GM23338 (cell line): ENCODE data around the gene CSNK1A1. TPM values are rescaled to one million over a fixed set of nuclear protein-coding genes. Genes with fewer than 3 reads are reported as not detected.

Source experiments
- ATAC-seq: fragments of 200-7000 bp; cut with Tn5 transposase; 3 replicates; pipeline ENCODE4 v1.9.1; 2020
- DNase-seq: peaks from one replicate; pipeline ENCODE4 v3.0.0-alpha.2; 2015; ENCODE audit warnings: low spot score
- H2AFZ ChIP-seq: fragments of 200-600 bp; sonication (generic); 2 replicates; pipeline ENCODE4 v1.8.0; 2016; ENCODE audit warnings: antibody characterized with exemption, mild to moderate bottlenecking, moderate library complexity
- H3F3A ChIP-seq: fragments of 200-600 bp; sonication (generic); replicated peaks from 2 replicates; pipeline ENCODE4 v1.8.0; 2017; ENCODE audit warnings: antibody characterized with exemption, mixed run types, low read depth
- H3K27ac ChIP-seq: fragments of 200-600 bp; sonication (generic); 2 replicates; pipeline ENCODE4 v1.6.1; 2016; ENCODE audit warnings: low read depth
- H3K27me3 ChIP-seq: fragments of 200-600 bp; sonication (generic); 2 replicates; pipeline ENCODE4 v1.8.0; 2016; ENCODE audit warnings: mild to moderate bottlenecking, mixed run types, moderate library complexity; ENCODE audit not compliant: insufficient read depth
- H3K36me3 ChIP-seq: fragments of 200-600 bp; sonication (generic); 2 replicates; pipeline ENCODE4 v1.8.0; 2016; ENCODE audit warnings: mild to moderate bottlenecking; ENCODE audit not compliant: insufficient read depth
- H3K4me1 ChIP-seq: fragments of 200-600 bp; sonication (generic); 2 replicates; pipeline ENCODE4 v1.8.0; 2016; ENCODE audit warnings: mild to moderate bottlenecking, moderate library complexity; ENCODE audit not compliant: insufficient read depth
- H3K4me2 ChIP-seq: fragments of 200-600 bp; sonication (generic); 2 replicates; pipeline ENCODE4 v1.7.1; 2017; ENCODE audit warnings: mixed run types
- H3K4me3 ChIP-seq: fragments of 200-600 bp; sonication (generic); 2 replicates; pipeline ENCODE4 v1.6.1; 2016; ENCODE audit warnings: mixed run types
- H3K79me2 ChIP-seq: fragments of 200-600 bp; sonication (generic); replicated peaks from 2 replicates; pipeline ENCODE4 v1.8.0; 2017; ENCODE audit warnings: mild to moderate bottlenecking; ENCODE audit not compliant: insufficient read depth
- H3K9me2 ChIP-seq: fragments of 200-600 bp; sonication (generic); 2 replicates; pipeline ENCODE4 v1.8.0; 2017; ENCODE audit not compliant: insufficient read depth
- H4K20me1 ChIP-seq: fragments of 200-600 bp; sonication (generic); replicated peaks from 2 replicates; pipeline ENCODE4 v1.8.0; 2017; ENCODE audit warnings: mild to moderate bottlenecking; ENCODE audit not compliant: insufficient read depth
- H3K27ac Mint-ChIP-seq: 2 replicates; pipeline ENCODE4 v1.8.0; 2020; ENCODE audit warnings: inconsistent platforms, mild to moderate bottlenecking, moderate library complexity, mixed read lengths
- H3K27me3 Mint-ChIP-seq: 3 replicates; pipeline ENCODE4 v1.8.0; 2022; ENCODE audit warnings: low read depth, mild to moderate bottlenecking, moderate library complexity, mixed read lengths, inconsistent platforms; ENCODE audit not compliant: insufficient read depth, poor library complexity
- H3K36me3 Mint-ChIP-seq: 3 replicates; pipeline ENCODE4 v1.8.0; 2021; ENCODE audit warnings: low read depth, mild to moderate bottlenecking, inconsistent platforms, moderate library complexity, mixed read lengths
- H3K4me1 Mint-ChIP-seq: 3 replicates; pipeline ENCODE4 v1.8.0; 2020; ENCODE audit warnings: mild to moderate bottlenecking, inconsistent platforms, mixed read lengths
- H3K4me3 Mint-ChIP-seq: 3 replicates; pipeline ENCODE4 v1.8.0; 2021; ENCODE audit warnings: moderate library complexity, mild to moderate bottlenecking, inconsistent platforms, mixed read lengths
- H3K9me3 Mint-ChIP-seq: 3 replicates; pipeline ENCODE4 v1.8.0; 2020; ENCODE audit warnings: moderate library complexity, mild to moderate bottlenecking, inconsistent platforms, mixed read lengths
- CREB1 ChIP-seq: fragments of 250-450 bp; sonication (Bioruptor Pico); IDR thresholded peaks from 2 replicates; pipeline ENCODE4 v1.5.0; 2020; ENCODE audit warnings: low read depth, mild to moderate bottlenecking, moderate library complexity
- CTCF ChIP-seq, 2 experiments: fragments of 200-600 bp in 1 of 2; sonication (generic) in 1 of 2; conservative IDR thresholded peaks; 2 replicates each; pipeline versions ENCODE4 v1.5.1 to v1.6.1; 2016 to 2017; ENCODE audit warnings: antibody characterized with exemption in 2 of 2, low read depth in 2 of 2, mild to moderate bottlenecking in 2 of 2, moderate library complexity in 1 of 2
- ETS1 ChIP-seq: IDR thresholded peaks from 2 replicates; pipeline ENCODE4 v1.6.1; 2016; ENCODE audit warnings: antibody characterized with exemption
- EZH2 ChIP-seq: fragments of 200-600 bp; sonication (generic); IDR thresholded peaks from one replicate; pipeline ENCODE4 v1.8.0; 2017; ENCODE audit warnings: antibody characterized with exemption, mild to moderate bottlenecking, low read depth; ENCODE audit not compliant: unreplicated experiment
- EZH2phosphoT487 ChIP-seq: fragments of 200-600 bp; sonication (generic); IDR thresholded peaks from one replicate; pipeline ENCODE4 v1.8.1; 2018; ENCODE audit warnings: antibody characterized with exemption; ENCODE audit not compliant: unreplicated experiment
- JUNB ChIP-seq: IDR thresholded peaks from one replicate; pipeline ENCODE4 v1.6.1; 2016; ENCODE audit warnings: antibody characterized with exemption; ENCODE audit not compliant: unreplicated experiment
- NANOG ChIP-seq: IDR thresholded peaks from 2 replicates; pipeline ENCODE4 v1.6.1; 2016; ENCODE audit warnings: antibody characterized with exemption, borderline replicate concordance
- POLR2AphosphoS5 ChIP-seq: IDR thresholded peaks from 2 replicates; pipeline ENCODE4 v1.6.1; 2016; ENCODE audit warnings: antibody characterized with exemption, low read depth
- REST ChIP-seq: IDR thresholded peaks from one replicate; pipeline ENCODE4 v1.6.1; 2018; ENCODE audit warnings: antibody characterized with exemption; ENCODE audit not compliant: unreplicated experiment
- STAT1 ChIP-seq: IDR thresholded peaks from one replicate; pipeline ENCODE4 v1.6.1; 2016; ENCODE audit warnings: antibody characterized with exemption; ENCODE audit not compliant: unreplicated experiment
- ZNF114 ChIP-seq: fragments of 250-450 bp; sonication (Bioruptor Pico); IDR thresholded peaks from 2 replicates; pipeline ENCODE4 v1.5.0; 2020; ENCODE audit warnings: mild to moderate bottlenecking, moderate library complexity
- ZNF331 ChIP-seq: fragments of 250-450 bp; sonication (Bioruptor Pico); IDR thresholded peaks from 2 replicates; pipeline ENCODE4 v1.5.0; 2020; ENCODE audit warnings: low read depth, mild to moderate bottlenecking, moderate library complexity
- ZNF462 ChIP-seq: fragments of 250-450 bp; sonication (Bioruptor Pico); IDR thresholded peaks from 2 replicates; pipeline ENCODE4 v1.5.0; 2020; ENCODE audit warnings: mild to moderate bottlenecking, moderate library complexity
- polyA plus RNA-seq: library from polyadenylated mRNA; unstranded; fragments of >200 nt; fragmentation: Nextera tagmentation; extraction: Ambion mirVana; gene quantifications from 2 replicates; pipeline ENCODE4 v1.2.1, GENCODE V29; 2016
- total RNA-seq: library from RNA; depleted of rRNA; stranded (reverse); fragments of >200 nt; shearing (Covaris generic); gene quantifications from 2 replicates; pipeline ENCODE4 v1.2.3, GENCODE V29; 2014

CSNK1A1 gene
- total and polyA plus RNA-seq, 2 experiments from 2014 or later: 110 to 233 TPM

GRCh38 chr5:149495673-149496072 lies 55.6 kb downstream of the CSNK1A1 start:
- Histone ChIP-seq H2AFZ (no peak overlapping the region), H3K4me2 (peak overlapping the region; percentile 19), H3K27me3 (no peaks in the 10 kb centered on the region), H3K9me2 (no peaks in the 10 kb centered on the region), H3K27ac (peak overlapping the region; percentile 20), H3F3A (no peaks in the 10 kb centered on the region), H3K36me3 (peaks cover 3% of the 10 kb centered on the region; the same call in 1 of the 2 replicates), H4K20me1 (no peaks in the 10 kb centered on the region), H3K79me2 (no peaks in the 10 kb centered on the region), H3K4me3 (no peak overlapping the region), H3K4me1 (peaks cover 40% of the 10 kb centered on the region)
- Mint-ChIP-seq H3K27ac (peak overlapping the region; percentile 70; the same call in 1 of the 2 replicates), H3K27me3 (peaks cover 4% of the 10 kb centered on the region), H3K9me3 (no peaks in the 10 kb centered on the region), H3K4me1 (peaks cover 43% of the 10 kb centered on the region), H3K36me3 (peaks cover 48% of the 10 kb centered on the region), H3K4me3 (no peak overlapping the region)
- DNase-seq: no peak
- ATAC-seq: no peak
- TF ChIP-seq ZNF331: no peak
- TF ChIP-seq STAT1: no peak
- no peak for TF ChIP-seq REST
- TF ChIP-seq CTCF (conservative IDR thresholded peaks at IDR 0.05; ENCODE audit: low read depth in 2 of 2): no peak
- TF ChIP-seq ETS1: no peak
- no peak for TF ChIP-seq POLR2AphosphoS5
- no peak for TF ChIP-seq ZNF462 (CRISPR knock-in tag)
- TF ChIP-seq EZH2phosphoT487: no peak
- TF ChIP-seq ZNF114 (CRISPR knock-in tag): no peak
- no peak for TF ChIP-seq CREB1 (CRISPR knock-in tag)
- no peak for TF ChIP-seq NANOG
- no peak for TF ChIP-seq EZH2
- no peak for TF ChIP-seq JUNB
